NB4 (cell line): ENCODE data around the gene KRT6A.

ENCODE experiments used
- DNase-seq: peaks from one replicate; pipeline ENCODE4 v3.0.0; 2010; ENCODE audit warnings: low read depth
- H3K4me3 ChIP-seq: one replicate; pipeline ENCODE4 v1.5.1; 2011; ENCODE audit warnings: mild to moderate bottlenecking, low read depth, low read length, moderate library complexity
- CTCF ChIP-seq: IDR thresholded peaks from one replicate; pipeline ENCODE4 v1.5.1; 2012; ENCODE audit warnings: low read depth, low read length
- MYC ChIP-seq: IDR thresholded peaks from 2 replicates; pipeline ENCODE4 v1.6.1; 2011; ENCODE audit warnings: low read depth, low read length
- POLR2A ChIP-seq: IDR thresholded peaks from 2 replicates; pipeline ENCODE4 v1.6.1; 2011; ENCODE audit warnings: mild to moderate bottlenecking; ENCODE audit not compliant: insufficient read length; ENCODE audit errors: extremely low read depth
- TF ChIP-seq, protein P1 (sequence below): IDR thresholded peaks from 2 replicates; pipeline ENCODE4 v1.6.1; 2011; ENCODE audit warnings: low read depth, low read length

Gene KRT6A

GRCh38 chr12:52535574-52535973, 42.5 kb upstream of the KRT6A start:
- DNase-seq, result no peak
- H3K4me3 ChIP-seq, result no peak overlapping the region
- TF ChIP-seq CTCF, result no peak
- TF ChIP-seq, protein P1, sequence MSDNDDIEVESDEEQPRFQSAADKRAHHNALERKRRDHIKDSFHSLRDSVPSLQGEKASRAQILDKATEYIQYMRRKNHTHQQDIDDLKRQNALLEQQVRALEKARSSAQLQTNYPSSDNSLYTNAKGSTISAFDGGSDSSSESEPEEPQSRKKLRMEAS, result no peak
- TF ChIP-seq MYC, result no peak
- no peak for TF ChIP-seq POLR2A

- DNase-seq, result peak; percentile 25
- H3K4me3 ChIP-seq, result no peak overlapping the region
- TF ChIP-seq CTCF, result peak; percentile 23
- no peak for TF ChIP-seq POLR2A
- TF ChIP-seq MYC, result no peak
- TF ChIP-seq, protein P1, result peak; percentile 30; the same call in 1 of the 2 replicates
These were observed 41.4 kb upstream of the KRT6A start for GRCh38 chr12:52534482-52534881.

GRCh38 chr12:52533686-52534470, 40.8 kb upstream of the KRT6A start:
- TF ChIP-seq, protein P1, result no peak
- TF ChIP-seq MYC (no peak), POLR2A (no peak), CTCF (no peak)
- H3K4me3 ChIP-seq, result no peak overlapping the region
- no peak for DNase-seq

DNA sequence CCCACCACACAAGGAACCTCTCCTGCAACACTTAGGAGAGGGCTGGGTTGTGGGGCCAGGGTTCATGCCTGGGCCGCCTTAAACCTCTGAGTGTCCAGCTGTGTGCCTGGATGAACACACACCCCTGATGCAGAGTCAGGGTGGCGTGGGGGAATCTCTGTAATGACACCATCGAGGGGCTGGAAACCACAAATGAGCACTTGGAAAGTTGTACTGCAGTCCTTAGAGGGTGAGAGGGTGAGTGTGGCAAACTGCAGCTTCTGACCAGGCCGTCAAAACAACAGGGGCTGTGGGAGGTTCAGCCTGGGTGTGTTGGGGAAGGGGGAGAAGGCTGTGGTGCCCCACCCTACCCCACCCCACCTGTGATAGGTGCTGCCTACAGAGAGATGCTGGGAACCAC, 39.6 kb upstream of the KRT6A start:
- H3K4me3 ChIP-seq, result no peak overlapping the region
- TF ChIP-seq MYC, result no peak
- DNase-seq, result no peak

- TF ChIP-seq, protein P1, result no peak
- TF ChIP-seq CTCF, result no peak
- TF ChIP-seq POLR2A, result no peak
- TF ChIP-seq MYC, result no peak
- H3K4me3 ChIP-seq, result no peak overlapping the region
- DNase-seq, result no peak
These were observed 38.7 kb upstream of the KRT6A start for GRCh38 chr12:52531566-52532300.

DNA sequence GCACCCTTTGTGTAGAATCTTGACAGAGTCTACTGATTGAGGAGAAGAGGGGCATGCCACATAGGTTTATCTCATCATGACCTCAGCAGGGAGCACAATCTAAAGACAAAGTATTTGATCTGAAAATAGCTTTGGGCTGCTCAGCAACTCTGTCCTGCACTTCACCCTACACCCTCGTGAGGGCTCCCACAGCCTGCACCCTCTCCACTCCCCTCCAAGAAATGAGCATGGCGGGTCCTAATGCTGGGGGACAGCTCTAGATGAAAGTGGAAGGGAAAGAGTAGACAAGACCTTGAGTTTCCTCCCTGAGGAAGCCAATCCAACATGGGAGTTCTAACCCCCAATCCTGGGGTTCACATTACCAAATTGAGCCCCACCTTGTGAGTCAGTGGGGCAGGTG, 37.8 kb upstream of the KRT6A start:
- TF ChIP-seq POLR2A, result no peak
- no peak for TF ChIP-seq CTCF
- TF ChIP-seq, protein P1, result no peak
- no peak for TF ChIP-seq MYC
- no peak overlapping the region for H3K4me3 ChIP-seq
- DNase-seq, result no peak
